ENCODE data around the gene ERCC8.
A peak's percentile ranks its signal among the peaks of the same experiment; 100 is the strongest.
"Not testable (repeated sequence)": the region's sequence is repeated elsewhere in the genome, so short reads cannot be mapped to it uniquely, and the experiment has no call there.

The ERCC8 gene

DNA sequence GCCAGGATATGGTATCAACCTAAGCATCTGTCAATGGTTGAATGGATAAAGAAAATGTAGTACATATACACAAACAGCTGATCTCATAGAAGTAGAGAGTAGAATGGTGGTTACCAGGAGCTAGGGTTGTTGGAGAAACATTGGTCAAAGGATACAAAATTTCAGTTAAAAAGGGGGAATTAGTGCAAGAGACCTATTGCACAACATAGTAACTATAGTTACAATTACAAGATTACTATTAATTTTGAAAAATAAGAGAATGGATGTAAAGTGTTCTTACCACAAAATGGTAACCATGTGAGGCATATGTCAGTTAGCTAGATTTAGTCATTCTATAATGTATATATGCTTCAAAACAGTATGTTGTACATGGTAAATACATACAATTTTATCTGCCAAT is 72.0 kb downstream of the ERCC8 start:
- H3K9me3 ChIP-seq (ENCODE audit: control insufficient read depth, insufficient read depth, low read length): no peaks in the 10 kb centered on the region
- H3K27ac ChIP-seq (ENCODE audit: low read length): no peak overlapping the region
- no peaks in the 10 kb centered on the region for H3K4me1 ChIP-seq (ENCODE audit: control insufficient read depth, insufficient read depth, low read length)
- no peaks in the 10 kb centered on the region for H3K27me3 ChIP-seq (ENCODE audit: control insufficient read depth, insufficient read depth, low read length)
- H3K4me3 ChIP-seq (ENCODE audit: low read length): no peak overlapping the region
- H3K36me3 ChIP-seq (ENCODE audit: control insufficient read depth, insufficient read depth, low read length): no peaks in the 10 kb centered on the region
- no peak for DNase-seq (ENCODE audit: low read depth, low spot score)

DNA sequence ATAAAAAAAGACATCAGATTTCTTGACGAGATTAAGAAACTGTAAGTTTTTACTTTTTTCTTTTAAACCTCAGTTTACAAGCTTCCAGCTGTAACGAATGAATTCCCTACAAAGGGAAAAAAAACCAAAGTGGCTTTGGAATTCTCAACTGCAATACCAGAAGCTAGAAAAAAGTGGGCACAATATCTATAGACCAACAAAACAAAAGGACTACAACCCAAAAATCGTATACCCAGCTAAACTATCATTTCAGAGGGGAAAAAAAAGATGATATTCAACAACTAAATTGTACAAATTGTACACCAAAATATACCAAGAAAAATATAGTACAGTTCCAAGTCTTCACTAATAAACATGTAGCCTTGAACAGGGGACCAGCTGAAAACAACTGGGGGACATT is 74.0 kb downstream of the ERCC8 start:
- no peak overlapping the region for H3K4me3 ChIP-seq (ENCODE audit: low read length)
- no peaks in the 10 kb centered on the region for H3K27me3 ChIP-seq (ENCODE audit: control insufficient read depth, insufficient read depth, low read length)
- no peaks in the 10 kb centered on the region for H3K9me3 ChIP-seq (ENCODE audit: control insufficient read depth, insufficient read depth, low read length)
- no CpG with 5 or more reads among the region's 3 CpGs for WGBS (ENCODE audit: insufficient coverage, insufficient read length)
- H3K36me3 ChIP-seq (ENCODE audit: control insufficient read depth, insufficient read depth, low read length): no peaks in the 10 kb centered on the region
- no peak for DNase-seq (ENCODE audit: low read depth, low spot score)
- no peaks in the 10 kb centered on the region for H3K4me1 ChIP-seq (ENCODE audit: control insufficient read depth, insufficient read depth, low read length)
- no peak overlapping the region for H3K27ac ChIP-seq (ENCODE audit: low read length)

GRCh38 chr5:60860572-60860971 is 84.3 kb downstream of the ERCC8 start:
- not testable (repeated sequence) for H3K27ac ChIP-seq (ENCODE audit: low read length); DNase-seq (ENCODE audit: low read depth, low spot score); H3K9me3 ChIP-seq (ENCODE audit: control insufficient read depth, insufficient read depth, low read length); H3K27me3 ChIP-seq (ENCODE audit: control insufficient read depth, insufficient read depth, low read length); H3K4me1 ChIP-seq (ENCODE audit: control insufficient read depth, insufficient read depth, low read length); H3K4me3 ChIP-seq (ENCODE audit: low read length); H3K36me3 ChIP-seq (ENCODE audit: control insufficient read depth, insufficient read depth, low read length)
- no CpG with 5 or more reads among the region's 16 CpGs for WGBS (ENCODE audit: insufficient coverage, insufficient read length)

- Histone ChIP-seq H3K27ac (ENCODE audit: low read length) (no peak overlapping the region), H3K9me3 (ENCODE audit: control insufficient read depth, insufficient read depth, low read length) (no peaks in the 10 kb centered on the region)
- no CpG with 5 or more reads among the region's 1 CpG for WGBS (ENCODE audit: insufficient coverage, insufficient read length)
Measured at GRCh38 chr5:60856066-60856465, 88.8 kb downstream of the ERCC8 start.

GRCh38 chr5:60852940-60853339 is 91.9 kb downstream of the ERCC8 start:
- WGBS (ENCODE audit: insufficient coverage, insufficient read length): no CpG with 5 or more reads among the region's 3 CpGs

More at GRCh38 chr5:60856066-60856465, 88.8 kb downstream of the ERCC8 start:
- Histone ChIP-seq H3K27me3 (ENCODE audit: control insufficient read depth, insufficient read depth, low read length) (no peaks in the 10 kb centered on the region), H3K4me3 (ENCODE audit: low read length) (no peak overlapping the region), H3K36me3 (ENCODE audit: control insufficient read depth, insufficient read depth, low read length) (no peaks in the 10 kb centered on the region), H3K4me1 (ENCODE audit: control insufficient read depth, insufficient read depth, low read length) (no peaks in the 10 kb centered on the region)
- DNase-seq (ENCODE audit: low read depth, low spot score): no peak

GRCh38 chr5:60852317-60852716 is 92.6 kb downstream of the ERCC8 start:
- H3K27ac ChIP-seq (ENCODE audit: low read length): no peak overlapping the region
- WGBS (ENCODE audit: insufficient coverage, insufficient read length): no CpG with 5 or more reads among the region's 2 CpGs
- no peak for DNase-seq (ENCODE audit: low read depth, low spot score)
- no peaks in the 10 kb centered on the region for H3K9me3 ChIP-seq (ENCODE audit: control insufficient read depth, insufficient read depth, low read length)
- no peaks in the 10 kb centered on the region for H3K27me3 ChIP-seq (ENCODE audit: control insufficient read depth, insufficient read depth, low read length)
- no peaks in the 10 kb centered on the region for H3K4me1 ChIP-seq (ENCODE audit: control insufficient read depth, insufficient read depth, low read length)
- no peaks in the 10 kb centered on the region for H3K36me3 ChIP-seq (ENCODE audit: control insufficient read depth, insufficient read depth, low read length)
- no peak overlapping the region for H3K4me3 ChIP-seq (ENCODE audit: low read length)

More at GRCh38 chr5:60852940-60853339, 91.9 kb downstream of the ERCC8 start:
- no peaks in the 10 kb centered on the region for H3K36me3 ChIP-seq (ENCODE audit: control insufficient read depth, insufficient read depth, low read length)
- H3K4me1 ChIP-seq (ENCODE audit: control insufficient read depth, insufficient read depth, low read length): no peaks in the 10 kb centered on the region
- H3K4me3 ChIP-seq (ENCODE audit: low read length): no peak overlapping the region
- DNase-seq (ENCODE audit: low read depth, low spot score): no peak
- no peaks in the 10 kb centered on the region for H3K27me3 ChIP-seq (ENCODE audit: control insufficient read depth, insufficient read depth, low read length)
- no peaks in the 10 kb centered on the region for H3K9me3 ChIP-seq (ENCODE audit: control insufficient read depth, insufficient read depth, low read length)
- H3K27ac ChIP-seq (ENCODE audit: low read length): no peak overlapping the region

- Histone ChIP-seq H3K27ac (ENCODE audit: low read length) (no peak overlapping the region), H3K9me3 (ENCODE audit: control insufficient read depth, insufficient read depth, low read length) (no peaks in the 10 kb centered on the region), H3K36me3 (ENCODE audit: control insufficient read depth, insufficient read depth, low read length) (no peaks in the 10 kb centered on the region), H3K27me3 (ENCODE audit: control insufficient read depth, insufficient read depth, low read length) (no peaks in the 10 kb centered on the region), H3K4me1 (ENCODE audit: control insufficient read depth, insufficient read depth, low read length) (no peaks in the 10 kb centered on the region), H3K4me3 (ENCODE audit: low read length) (no peak overlapping the region)
- no peak for DNase-seq (ENCODE audit: low read depth, low spot score)
Measured at GRCh38 chr5:60851626-60852025, 93.2 kb downstream of the ERCC8 start.

DNA sequence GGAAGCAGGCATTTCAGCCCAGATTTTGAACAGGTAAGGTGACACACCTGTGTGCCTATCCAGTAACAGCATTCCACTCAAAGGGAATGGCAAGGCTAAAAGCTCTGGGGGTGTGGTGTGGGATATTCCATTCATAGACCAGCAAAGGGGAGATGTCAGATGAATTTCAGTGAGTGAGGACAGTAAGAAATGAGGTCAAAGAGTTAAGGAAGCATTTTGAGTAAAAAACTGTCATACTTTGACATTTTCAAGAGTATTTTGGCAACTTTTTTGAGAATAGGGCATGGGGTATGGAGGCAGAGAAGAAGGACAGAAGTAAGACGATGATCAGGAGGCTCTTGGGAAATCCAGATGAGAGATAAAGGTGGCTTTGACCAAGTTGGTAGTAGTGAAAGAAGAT is 98.6 kb downstream of the ERCC8 start:
- peaks cover 10% of the 10 kb centered on the region; the same call in 1 of the 2 replicates for H3K27me3 ChIP-seq (ENCODE audit: control insufficient read depth, insufficient read depth, low read length)
- H3K4me1 ChIP-seq (ENCODE audit: control insufficient read depth, insufficient read depth, low read length): no peaks in the 10 kb centered on the region; the same call in 1 of the 2 replicates
- no peak overlapping the region for H3K27ac ChIP-seq (ENCODE audit: low read length)
- H3K36me3 ChIP-seq (ENCODE audit: control insufficient read depth, insufficient read depth, low read length): no peaks in the 10 kb centered on the region
- no peak for DNase-seq (ENCODE audit: low read depth, low spot score)
- no peaks in the 10 kb centered on the region for H3K9me3 ChIP-seq (ENCODE audit: control insufficient read depth, insufficient read depth, low read length)
- H3K4me3 ChIP-seq (ENCODE audit: low read length): no peak overlapping the region
- WGBS (ENCODE audit: insufficient coverage, insufficient read length): no CpG with 5 or more reads among the region's 1 CpG

GRCh38 chr5:60843936-60844905 is 100.6 kb downstream of the ERCC8 start, which contains the start of gene ELOVL7:
TSS of gene ELOVL7 (minus strand) at chr5:60844269. CDS start at chr5:60787397, 56,872 bp downstream.
- no CpG with 5 or more reads among the region's 87 CpGs for WGBS (ENCODE audit: insufficient coverage, insufficient read length)
- Histone ChIP-seq H3K36me3 (ENCODE audit: control insufficient read depth, insufficient read depth, low read length) (no peaks in the 10 kb centered on the region), H3K9me3 (ENCODE audit: control insufficient read depth, insufficient read depth, low read length) (no peaks in the 10 kb centered on the region), H3K4me3 (ENCODE audit: low read length) (peak within 1 kb of the TSS; percentile 86), H3K4me1 (ENCODE audit: control insufficient read depth, insufficient read depth, low read length) (no peaks in the 10 kb centered on the region; the same call in 1 of the 2 replicates), H3K27ac (ENCODE audit: low read length) (no peak within 1 kb of the TSS), H3K27me3 (ENCODE audit: control insufficient read depth, insufficient read depth, low read length) (peaks cover 10% of the 10 kb centered on the region; the same call in 1 of the 2 replicates)
- DNase-seq (ENCODE audit: low read depth, low spot score): no peak

DNA sequence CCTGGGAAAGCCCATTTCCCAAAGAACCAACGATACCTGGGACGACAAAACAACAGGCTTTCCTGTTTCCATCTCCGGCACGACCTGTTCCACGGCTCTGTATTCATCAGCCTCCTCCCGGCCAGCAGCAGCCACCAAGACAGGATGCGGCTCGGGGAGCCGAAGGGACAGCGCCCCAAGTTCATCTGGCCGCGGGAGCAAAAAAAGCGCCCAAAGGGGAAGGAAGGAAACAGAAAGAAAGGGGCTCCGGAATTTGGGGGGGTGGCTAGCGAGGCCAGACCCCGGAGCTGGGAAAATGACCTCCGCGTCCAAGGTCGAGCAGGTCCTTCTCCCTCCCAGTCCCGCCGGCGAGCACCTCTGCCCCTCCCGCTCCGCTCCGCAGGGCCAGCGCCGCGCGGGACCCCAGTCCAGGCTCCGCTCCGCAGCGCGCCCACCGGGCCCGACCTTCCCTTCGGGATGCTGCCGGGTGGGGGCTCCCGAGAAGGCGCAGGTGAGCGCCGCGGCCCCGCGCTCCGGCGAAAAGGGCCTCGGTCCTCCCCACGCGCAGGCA is 101.4 kb downstream of the ERCC8 start:
- DNase-seq (ENCODE audit: low read depth, low spot score): no peak
- no CpG with 5 or more reads among the region's 49 CpGs for WGBS (ENCODE audit: insufficient coverage, insufficient read length)
- Histone ChIP-seq H3K9me3 (ENCODE audit: control insufficient read depth, insufficient read depth, low read length) (no peaks in the 10 kb centered on the region), H3K4me3 (ENCODE audit: low read length) (peak overlapping the region; percentile 86), H3K36me3 (ENCODE audit: control insufficient read depth, insufficient read depth, low read length) (no peaks in the 10 kb centered on the region), H3K27me3 (ENCODE audit: control insufficient read depth, insufficient read depth, low read length) (peaks cover 10% of the 10 kb centered on the region; the same call in 1 of the 2 replicates), H3K4me1 (ENCODE audit: control insufficient read depth, insufficient read depth, low read length) (no peaks in the 10 kb centered on the region; the same call in 1 of the 2 replicates), H3K27ac (ENCODE audit: low read length) (no peak overlapping the region)
